PFSK-1 (cell line): ENCODE measurements around the gene S100A9.

Experiments
- FOXP2 ChIP-seq: optimal IDR thresholded peaks from 2 replicates; pipeline ENCODE3; 2011; ENCODE audit warnings: borderline replicate concordance, control low read depth, inconsistent platforms; ENCODE audit not compliant: insufficient read depth; ENCODE audit errors: extremely low read length, extremely low read depth
- POLR2AphosphoS5 ChIP-seq: IDR thresholded peaks from 2 replicates; pipeline ENCODE4 v1.6.1; 2012; ENCODE audit warnings: low read depth, mild to moderate bottlenecking, control low read depth, low read length, moderate library complexity
- REST ChIP-seq, 2 experiments: IDR thresholded peaks; 2 replicates each; pipeline versions ENCODE4 v1.6.1 to v1.8.0; 2011 to 2012; ENCODE audit warnings: low read depth in 2 of 2, low read length in 2 of 2, control low read depth in 1 of 2, inconsistent platforms in 1 of 2, mild to moderate bottlenecking in 1 of 2, moderate library complexity in 1 of 2; ENCODE audit not compliant: insufficient read depth in 1 of 2
- SIN3A ChIP-seq: IDR thresholded peaks from 2 replicates; pipeline ENCODE4 v1.6.1; 2012; ENCODE audit warnings: mild to moderate bottlenecking, low read length, moderate library complexity, borderline replicate concordance; ENCODE audit not compliant: insufficient read depth
- TAF1 ChIP-seq: IDR thresholded peaks from 2 replicates; pipeline ENCODE4 v1.6.1; 2012; ENCODE audit warnings: low read length, control low read depth, borderline replicate concordance; ENCODE audit not compliant: insufficient read depth

The S100A9 gene

GRCh38 chr1:153341431-153341934, 16.2 kb upstream of the S100A9 start:
- no peak for TF ChIP-seq POLR2AphosphoS5
- no peak for TF ChIP-seq SIN3A
- no peak for TF ChIP-seq REST (IDR thresholded peaks at IDR 0.05; ENCODE audit: insufficient read depth in 1 of 2, low read depth in 2 of 2, low read length in 2 of 2)
- no peak for TF ChIP-seq TAF1
- no peak for TF ChIP-seq FOXP2

DNA sequence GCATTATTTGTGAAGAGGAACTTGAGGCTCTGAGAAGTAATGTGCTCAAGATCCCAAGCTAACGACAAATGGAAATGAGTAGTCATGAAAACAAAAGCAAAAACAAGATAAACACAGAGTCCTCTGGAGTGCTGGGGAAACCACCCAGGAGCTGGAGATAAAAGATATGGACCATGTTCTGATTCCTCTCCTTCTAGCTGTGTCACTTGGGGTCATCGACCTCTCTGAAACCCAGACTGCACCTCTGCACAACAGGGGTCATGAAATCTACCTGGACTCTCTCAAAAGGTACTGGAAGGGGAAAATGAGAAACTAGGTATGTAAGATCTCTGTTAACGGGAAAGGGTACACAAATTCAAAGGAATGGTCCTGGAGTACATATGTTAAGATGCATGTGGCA, 15.5 kb upstream of the S100A9 start:
- no peak for TF ChIP-seq POLR2AphosphoS5
- TF ChIP-seq FOXP2: no peak
- no peak for TF ChIP-seq REST (IDR thresholded peaks at IDR 0.05; ENCODE audit: insufficient read depth in 1 of 2, low read depth in 2 of 2, low read length in 2 of 2)
- TF ChIP-seq SIN3A: no peak
- no peak for TF ChIP-seq TAF1

GRCh38 chr1:153343040-153343681, 14.5 kb upstream of the S100A9 start:
- no peak for TF ChIP-seq POLR2AphosphoS5
- no peak for TF ChIP-seq TAF1
- no peak for TF ChIP-seq REST (IDR thresholded peaks at IDR 0.05; ENCODE audit: insufficient read depth in 1 of 2, low read depth in 2 of 2, low read length in 2 of 2)
- TF ChIP-seq SIN3A: no peak
- TF ChIP-seq FOXP2: no peak

DNA sequence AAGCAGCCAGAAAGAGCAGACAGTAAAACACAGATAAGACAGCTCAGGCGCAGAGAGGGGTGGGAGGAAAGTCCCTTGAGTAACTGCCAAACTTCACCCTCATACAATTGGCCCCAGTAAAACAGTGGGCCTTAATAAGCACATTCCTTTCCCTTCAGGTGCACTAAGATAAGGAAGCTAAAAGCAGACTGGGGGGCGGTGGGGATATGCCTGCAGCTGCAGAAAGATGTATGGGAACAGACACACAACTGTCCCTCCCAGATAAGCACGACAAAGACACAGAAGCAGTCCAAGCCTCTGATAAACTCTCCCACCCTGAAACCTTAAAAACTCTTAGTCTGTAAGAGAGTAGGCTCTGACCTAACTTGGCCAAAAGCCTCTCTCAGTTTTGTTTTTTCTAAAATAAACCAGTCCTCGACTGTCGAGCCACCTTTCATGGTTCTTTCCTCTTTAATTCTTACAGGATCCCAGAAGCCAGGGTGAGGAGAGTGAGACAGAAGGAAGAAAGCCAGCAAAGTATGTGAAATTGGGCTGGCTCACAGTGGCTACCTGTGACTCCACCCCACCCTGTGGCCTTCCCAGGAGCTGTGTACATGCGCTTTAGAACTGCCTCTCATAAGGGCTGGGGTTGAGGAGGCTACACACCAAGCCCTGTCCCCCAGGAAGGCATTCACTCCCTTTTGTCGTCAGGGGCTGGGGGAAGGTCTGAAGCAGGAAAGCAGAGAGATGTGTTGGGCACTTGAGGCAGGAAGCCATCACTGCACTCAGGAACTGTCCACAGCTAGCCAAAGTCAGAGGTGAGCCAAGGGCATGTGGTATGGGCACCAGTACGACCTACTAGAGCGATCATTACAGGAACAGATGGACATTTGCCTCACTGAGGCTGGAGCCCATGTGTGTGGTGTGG, 13.6 kb upstream of the S100A9 start:
- TF ChIP-seq SIN3A: no peak
- no peak for TF ChIP-seq FOXP2
- no peak for TF ChIP-seq POLR2AphosphoS5
- TF ChIP-seq TAF1: no peak
- no peak for TF ChIP-seq REST (IDR thresholded peaks at IDR 0.05; ENCODE audit: insufficient read depth in 1 of 2, low read depth in 2 of 2, low read length in 2 of 2)
